CD14-positive monocyte (primary cell): ENCODE data around the gene AOAH. TPM values are rescaled to one million over a fixed set of nuclear protein-coding genes. Genes with fewer than 3 reads are reported as not detected.

Experiments
- DNase-seq, 3 donors: peaks; one replicate each; pipeline ENCODE4 v3.0.0-alpha.2; 2011 to 2022
- H2AFZ ChIP-seq: 2 replicates; pipeline ENCODE4 v1.6.0; 2012; ENCODE audit warnings: mild to moderate bottlenecking, low read depth, low read length, inconsistent platforms; ENCODE audit not compliant: insufficient read depth, poor library complexity, severe bottlenecking
- H3K27ac ChIP-seq, 2 donors: 1 replicate in 1 of 2; 2 replicates in 1 of 2; pipeline ENCODE4 v1.5.1; 2012 to 2013; ENCODE audit warnings: low read length in 2 of 2, control low read depth in 1 of 2, inconsistent platforms in 1 of 2, low read depth in 1 of 2, mild to moderate bottlenecking in 1 of 2
- H3K27me3 ChIP-seq, 2 donors: one replicate each; pipeline versions ENCODE4 v1.6.0 to v1.6.1; 2011 to 2013; ENCODE audit warnings: low read length in 2 of 2; ENCODE audit not compliant: control insufficient read depth in 2 of 2, insufficient read depth in 2 of 2
- H3K36me3 ChIP-seq, 2 donors: replicated peaks in 1 of 2; 1 replicate in 1 of 2; 2 replicates in 1 of 2; pipeline versions ENCODE4 v1.5.1 to v1.6.1; 2012 to 2013; ENCODE audit warnings: low read length in 2 of 2, control low read depth in 1 of 2, inconsistent platforms in 1 of 2, mild to moderate bottlenecking in 1 of 2; ENCODE audit not compliant: insufficient read depth in 2 of 2, control insufficient read depth in 1 of 2
- H3K4me1 ChIP-seq, 2 donors: 1 replicate in 1 of 2; 2 replicates in 1 of 2; pipeline versions ENCODE4 v1.5.1 to v1.6.1; 2012 to 2013; ENCODE audit warnings: low read length in 2 of 2, control low read depth in 1 of 2, inconsistent platforms in 1 of 2, mild to moderate bottlenecking in 1 of 2, moderate library complexity in 1 of 2; ENCODE audit not compliant: insufficient read depth in 2 of 2, control insufficient read depth in 1 of 2
- H3K4me2 ChIP-seq: replicated peaks from 2 replicates; pipeline ENCODE3; 2012; ENCODE audit warnings: low read length, moderate library complexity, mild to moderate bottlenecking; ENCODE audit not compliant: poor library complexity, severe bottlenecking; ENCODE audit errors: extremely low read depth
- H3K4me3 ChIP-seq, 3 experiments: fragments of 200-600 bp in 1 of 3; sonication (generic) in 1 of 3; replicated peaks in 1 of 3; 1 replicate in 2 of 3; 2 replicates in 1 of 3; pipeline ENCODE4 v1.5.1; 2011 to 2013; ENCODE audit warnings: low read length in 3 of 3, mild to moderate bottlenecking in 3 of 3, control low read depth in 2 of 3, low read depth in 2 of 3, inconsistent platforms in 1 of 3, moderate library complexity in 1 of 3
- H3K79me2 ChIP-seq: 2 replicates; pipeline ENCODE4 v1.6.0; 2012; ENCODE audit warnings: mild to moderate bottlenecking, control low read depth, inconsistent platforms, low read length, moderate library complexity; ENCODE audit not compliant: insufficient read depth
- H3K9ac ChIP-seq: 2 replicates; pipeline ENCODE4 v1.6.0; 2017; ENCODE audit warnings: low read length, mild to moderate bottlenecking; ENCODE audit not compliant: insufficient read depth, poor library complexity, severe bottlenecking
- H3K9me3 ChIP-seq, 2 donors: replicated peaks in 1 of 2; 1 replicate in 1 of 2; 2 replicates in 1 of 2; pipeline versions ENCODE4 v1.5.1 to v1.6.1; 2012 to 2013; ENCODE audit warnings: low read length in 2 of 2, control low read depth in 1 of 2; ENCODE audit not compliant: control insufficient read depth in 1 of 2, insufficient read depth in 1 of 2
- H4K20me1 ChIP-seq: 2 replicates; pipeline ENCODE4 v1.6.0; 2012; ENCODE audit warnings: mild to moderate bottlenecking, low read length, control low read depth, moderate library complexity; ENCODE audit not compliant: insufficient read depth
- H3K27ac Mint-ChIP-seq, 7 donors: one replicate each; pipeline ENCODE4 v1.8.0; 2020; ENCODE audit warnings: mild to moderate bottlenecking in 7 of 7, mixed read lengths in 7 of 7, moderate library complexity in 6 of 7, inconsistent platforms in 2 of 7
- H3K27me3 Mint-ChIP-seq, 3 donors: one replicate each; pipeline ENCODE4 v1.8.0; 2021 to 2022; ENCODE audit warnings: low read depth in 3 of 3, mild to moderate bottlenecking in 3 of 3, mixed read lengths in 3 of 3, moderate library complexity in 3 of 3, inconsistent platforms in 1 of 3
- H3K36me3 Mint-ChIP-seq, 2 donors: one replicate each; pipeline ENCODE4 v1.8.0; 2020; ENCODE audit warnings: mixed read lengths in 2 of 2, inconsistent platforms in 1 of 2, mild to moderate bottlenecking in 1 of 2
- H3K4me1 Mint-ChIP-seq: one replicate; pipeline ENCODE4 v1.8.0; 2020; ENCODE audit warnings: mild to moderate bottlenecking, mixed read lengths
- H3K4me3 Mint-ChIP-seq, 2 donors: one replicate each; pipeline ENCODE4 v1.8.0; 2020; ENCODE audit warnings: mild to moderate bottlenecking in 2 of 2, mixed read lengths in 2 of 2, moderate library complexity in 1 of 2
- H3K9me3 Mint-ChIP-seq, 7 donors: one replicate each; pipeline ENCODE4 v1.8.0; 2020 to 2022; ENCODE audit warnings: mixed read lengths in 7 of 7, mild to moderate bottlenecking in 6 of 7, moderate library complexity in 6 of 7, inconsistent platforms in 2 of 7
- WGBS: methylation state at CpG from one replicate; pipeline ENCODE4 v1.1.5; 2013; ENCODE audit warnings: missing lambda C conversion rate; ENCODE audit not compliant: insufficient coverage; 5-methylcytosine and 5-hydroxymethylcytosine counted together
- intact Hi-C, 2 donors: fragments of 100-400 bp; cut with micrococcal nuclease; formaldehyde crosslinking; loops; one replicate each; pipeline versions ENCODE4 v1.15.0 to v1.15.1; 2023
- polyA plus RNA-seq, 3 donors: library from polyadenylated mRNA; depleted of rRNA in 1 of 3; unstranded in 2 of 3; stranded (reverse) in 1 of 3; fragments of 300-500 nt in 2 of 3; fragments of >200 nt in 1 of 3; fragmentation: Illumina TruSeq in 2 of 3; gene quantifications; 1 replicate in 2 of 3; 2 replicates in 1 of 3; pipeline ENCODE4 v1.2.3, GENCODE V29; 2012 to 2021
- TF ChIP-seq, protein P1 (sequence below): fragments of 200-600 bp; IDR thresholded peaks from one replicate; pipeline ENCODE4 v1.8.0; 2022; ENCODE audit warnings: antibody characterized with exemption, mild to moderate bottlenecking

The AOAH gene
- polyA plus RNA-seq, 3 donors: 305 to 467 (median 349) TPM

DNA sequence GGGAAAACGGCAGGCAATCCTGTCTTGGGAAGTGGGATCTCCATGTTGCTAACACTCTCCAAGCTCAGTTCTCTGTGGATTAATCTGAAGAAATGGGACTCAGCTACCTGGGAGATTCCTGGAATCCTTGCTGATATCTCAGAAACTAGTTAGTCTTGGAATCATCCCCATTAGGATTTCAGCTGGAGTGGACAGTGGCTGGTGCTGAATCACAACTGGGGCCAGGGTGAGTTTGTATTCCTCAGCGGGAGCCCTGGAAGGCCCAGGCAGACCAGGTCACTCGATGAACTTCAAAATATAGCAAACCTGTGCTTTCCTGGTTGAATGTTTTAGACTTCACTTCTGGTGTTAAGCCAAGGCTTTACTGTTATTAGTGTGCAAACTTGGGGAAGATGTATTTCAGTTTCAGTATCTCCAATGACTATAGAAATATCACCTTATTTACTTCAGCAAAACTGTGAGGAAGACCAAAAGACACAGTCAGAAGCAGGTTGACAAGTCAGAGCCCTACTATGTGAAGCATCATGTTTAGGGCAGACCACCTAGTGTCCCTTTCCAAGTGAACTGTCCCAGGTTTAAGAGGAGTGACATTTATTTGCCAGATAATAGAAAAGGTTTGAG lies 126.1 kb downstream of the AOAH start:
- peak overlapping the region in 2 of 7 donors; percentile 26 to 80 for H3K27ac Mint-ChIP-seq
- no peak overlapping the region for H3K4me2 ChIP-seq
- peaks cover 76 to 100% of the 10 kb centered on the region in 2 donors for H3K36me3 ChIP-seq
- no peak overlapping the region for H3K4me3 Mint-ChIP-seq
- H3K9ac ChIP-seq: no peak overlapping the region
- no peaks in the 10 kb centered on the region for H3K9me3 Mint-ChIP-seq
- 100% methylated on average over 2 of the region's 3 CpGs for WGBS
- H3K27me3 Mint-ChIP-seq: peaks cover 0 to 2% (median 0%) of the 10 kb centered on the region in 3 donors
- H4K20me1 ChIP-seq: peaks cover 98% of the 10 kb centered on the region
- H3K9me3 ChIP-seq: no peaks in the 10 kb centered on the region
- H3K27me3 ChIP-seq: no peaks in the 10 kb centered on the region
- H3K4me1 Mint-ChIP-seq: peaks cover 45% of the 10 kb centered on the region
- no peak overlapping the region for H3K4me3 ChIP-seq
- no peak for DNase-seq
- intact Hi-C loops: no loop called here
- peaks cover 17 to 23% of the 10 kb centered on the region in 2 donors for H3K4me1 ChIP-seq
- TF ChIP-seq, protein P1, sequence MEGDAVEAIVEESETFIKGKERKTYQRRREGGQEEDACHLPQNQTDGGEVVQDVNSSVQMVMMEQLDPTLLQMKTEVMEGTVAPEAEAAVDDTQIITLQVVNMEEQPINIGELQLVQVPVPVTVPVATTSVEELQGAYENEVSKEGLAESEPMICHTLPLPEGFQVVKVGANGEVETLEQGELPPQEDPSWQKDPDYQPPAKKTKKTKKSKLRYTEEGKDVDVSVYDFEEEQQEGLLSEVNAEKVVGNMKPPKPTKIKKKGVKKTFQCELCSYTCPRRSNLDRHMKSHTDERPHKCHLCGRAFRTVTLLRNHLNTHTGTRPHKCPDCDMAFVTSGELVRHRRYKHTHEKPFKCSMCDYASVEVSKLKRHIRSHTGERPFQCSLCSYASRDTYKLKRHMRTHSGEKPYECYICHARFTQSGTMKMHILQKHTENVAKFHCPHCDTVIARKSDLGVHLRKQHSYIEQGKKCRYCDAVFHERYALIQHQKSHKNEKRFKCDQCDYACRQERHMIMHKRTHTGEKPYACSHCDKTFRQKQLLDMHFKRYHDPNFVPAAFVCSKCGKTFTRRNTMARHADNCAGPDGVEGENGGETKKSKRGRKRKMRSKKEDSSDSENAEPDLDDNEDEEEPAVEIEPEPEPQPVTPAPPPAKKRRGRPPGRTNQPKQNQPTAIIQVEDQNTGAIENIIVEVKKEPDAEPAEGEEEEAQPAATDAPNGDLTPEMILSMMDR: no peak
- peaks cover 91 to 97% of the 10 kb centered on the region in 2 donors for H3K36me3 Mint-ChIP-seq
- no peak overlapping the region for H2AFZ ChIP-seq
- peak overlapping the region in 1 of 2 donors; percentile 43 for H3K27ac ChIP-seq
- no peaks in the 10 kb centered on the region for H3K79me2 ChIP-seq

DNA sequence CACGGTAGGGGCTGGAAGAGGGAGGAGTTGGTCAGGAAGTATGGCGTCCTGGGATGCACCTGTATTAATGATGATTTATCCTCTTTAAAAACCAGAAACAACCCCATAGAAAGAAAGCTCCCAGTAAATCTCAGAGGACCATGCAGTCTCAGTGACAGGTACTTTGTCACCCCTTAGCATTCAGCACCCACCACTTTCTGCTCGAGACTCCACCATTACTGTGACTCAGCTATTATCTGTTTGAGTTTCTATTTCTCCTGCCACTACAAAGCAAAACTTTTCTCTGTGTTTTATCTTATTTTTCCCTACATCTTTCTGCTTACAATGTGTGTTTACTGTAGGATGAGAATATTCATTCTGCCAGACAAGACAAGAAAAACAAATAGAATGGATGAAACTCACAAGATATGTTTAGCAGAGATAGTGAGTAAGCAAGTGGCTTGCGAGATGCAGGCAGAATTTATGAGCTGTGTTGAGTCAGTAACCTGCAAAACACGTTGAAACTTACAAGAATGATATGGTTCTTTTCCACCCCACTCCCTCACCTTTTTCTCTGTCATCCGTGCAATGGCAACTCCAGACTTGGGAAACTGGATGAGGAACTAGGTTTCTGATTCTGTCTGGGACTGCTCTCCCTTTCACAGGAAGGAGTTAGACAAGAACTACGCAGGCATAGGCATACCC lies 127.1 kb downstream of the AOAH start:
- no peak for DNase-seq
- intact Hi-C loops: no loop called here
- Histone ChIP-seq H3K27me3 (no peaks in the 10 kb centered on the region), H3K4me3 (no peak overlapping the region), H2AFZ (no peak overlapping the region), H3K27ac (peak overlapping the region in 1 of 2 donors; percentile 43), H3K4me1 (peaks cover 17 to 24% of the 10 kb centered on the region in 2 donors), H3K9ac (no peak overlapping the region), H4K20me1 (peaks cover 98% of the 10 kb centered on the region), H3K4me2 (no peak overlapping the region), H3K79me2 (no peaks in the 10 kb centered on the region), H3K36me3 (peaks cover 85 to 100% of the 10 kb centered on the region in 2 donors), H3K9me3 (no peaks in the 10 kb centered on the region)
- H3K36me3 Mint-ChIP-seq: peaks cover 92 to 96% of the 10 kb centered on the region in 2 donors
- H3K27ac Mint-ChIP-seq: peak overlapping the region in 4 of 7 donors; percentile 25 to 65 (median 44)
- WGBS: 80% methylated on average over 2 of the region's 7 CpGs
- H3K4me1 Mint-ChIP-seq: peaks cover 44% of the 10 kb centered on the region
- TF ChIP-seq, protein P1: no peak
- no peaks in the 10 kb centered on the region for H3K9me3 Mint-ChIP-seq
- H3K27me3 Mint-ChIP-seq: peaks cover 0 to 2% (median 0%) of the 10 kb centered on the region in 3 donors
- H3K4me3 Mint-ChIP-seq: no peak overlapping the region
